Activated CD4-positive, alpha-beta T cell treated with anti-CD3 and anti-CD28 coated beads, Interleukin-2, amount 10 ng/mL, durations not matched to agents 7 days and 5 days (primary cell): ENCODE results near the gene TRUB2. TPM values are rescaled to one million over a fixed set of nuclear protein-coding genes. Genes with fewer than 3 reads are reported as not detected.

ENCODE experiments used
- CTCF ChIA-PET: fragments of 350-600 bp; sonication (Branson Sonifier 250); formaldehyde crosslinking; loops from one replicate; lab custom pipeline; 2021; ENCODE audit warnings: antibody characterized with exemption; lab: Charles Lee
- POLR2A ChIA-PET: fragments of 350-600 bp; sonication (Branson Sonifier 250); formaldehyde crosslinking; loops from one replicate; lab custom pipeline; 2021; ENCODE audit warnings: antibody characterized with exemption; lab: Charles Lee
- DNase-seq: peaks from one replicate; pipeline ENCODE4 v3.0.0-alpha.2; 2020
- H3K27ac Mint-ChIP-seq: one replicate; pipeline ENCODE4 v1.8.0; 2021; ENCODE audit warnings: mild to moderate bottlenecking, moderate library complexity, mixed read lengths
- H3K27me3 Mint-ChIP-seq: one replicate; pipeline ENCODE4 v1.8.0; 2021; ENCODE audit warnings: mixed read lengths
- H3K36me3 Mint-ChIP-seq: one replicate; pipeline ENCODE4 v1.8.0; 2021; ENCODE audit warnings: low read depth, mixed read lengths
- H3K4me1 Mint-ChIP-seq: one replicate; pipeline ENCODE4 v1.8.0; 2021; ENCODE audit warnings: mixed read lengths
- H3K4me3 Mint-ChIP-seq: one replicate; pipeline ENCODE4 v1.8.0; 2021; ENCODE audit warnings: mild to moderate bottlenecking, moderate library complexity, mixed read lengths
- H3K9me3 Mint-ChIP-seq: one replicate; pipeline ENCODE4 v1.8.0; 2021; ENCODE audit warnings: mixed read lengths
- total RNA-seq, 2 experiments: library from RNA; stranded (reverse); gene quantifications; one replicate each; pipeline ENCODE4 v1.2.3, GENCODE V29; 2021

Gene TRUB2
- total RNA-seq, 2 experiments from 2014 or later = 22.2 to 26.7 TPM

DNA sequence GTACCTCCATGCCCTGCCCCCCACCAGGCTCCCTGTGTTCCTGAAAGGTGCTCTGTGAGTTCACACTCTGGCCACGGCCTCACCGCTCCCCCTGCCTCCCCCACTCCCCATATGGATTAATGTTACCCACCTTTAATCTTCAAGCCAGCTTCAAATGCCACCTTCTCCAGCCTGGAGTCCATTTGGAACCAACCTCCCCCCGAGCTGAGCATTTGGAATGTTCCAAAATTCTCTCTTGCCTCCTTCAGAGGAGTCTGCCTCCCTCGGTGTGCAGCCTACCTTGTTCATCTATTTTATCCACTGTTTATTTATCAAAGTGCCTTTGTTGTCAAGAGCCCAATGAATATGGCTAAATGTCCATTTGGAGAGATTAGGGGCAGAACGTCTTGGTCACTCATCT lies 50.7 kb downstream of the TRUB2 start:
- Mint-ChIP-seq H3K27ac (peak overlapping the region; percentile 81), H3K36me3 (peaks cover 17% of the 10 kb centered on the region), H3K27me3 (no peaks in the 10 kb centered on the region), H3K9me3 (no peaks in the 10 kb centered on the region), H3K4me1 (peaks cover 35% of the 10 kb centered on the region), H3K4me3 (no peak overlapping the region)
- DNase-seq = no peak
- ChIA-PET POLR2A (no interaction called here), CTCF (interaction anchor here (0.9 kb wide), 1 partner anchor 53 kb away, joined by 3 read pairs; no protein-coding TSS in a partner anchor)

DNA sequence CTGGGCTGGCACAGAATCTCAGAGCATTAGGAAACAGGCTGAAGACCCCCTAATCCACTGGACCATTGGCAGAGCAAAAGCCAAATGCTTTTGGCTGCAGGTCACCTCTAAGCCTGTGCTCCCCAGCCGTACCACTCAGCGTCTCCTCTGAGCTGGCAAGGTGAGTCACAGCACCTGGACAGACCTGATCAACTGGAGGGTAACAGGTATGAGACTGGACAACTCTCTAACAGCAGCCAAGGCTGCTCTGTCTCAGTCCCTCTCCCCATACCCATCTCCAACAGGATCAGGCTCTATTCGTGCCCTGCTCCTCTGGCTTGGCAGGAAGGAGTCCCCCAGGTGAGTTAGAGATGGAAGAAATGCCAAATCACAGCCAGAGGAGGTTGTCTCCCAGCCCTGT lies 51.1 kb downstream of the TRUB2 start:
- Mint-ChIP-seq H3K36me3 (peaks cover 17% of the 10 kb centered on the region), H3K27me3 (no peaks in the 10 kb centered on the region), H3K27ac (no peak overlapping the region), H3K4me3 (no peak overlapping the region), H3K9me3 (no peaks in the 10 kb centered on the region), H3K4me1 (peaks cover 31% of the 10 kb centered on the region)
- POLR2A ChIA-PET = no interaction called here
- CTCF ChIA-PET = interaction anchor here (0.9 kb wide), 2 partner anchors 53 to 92 kb away, joined by 3 read pairs; no protein-coding TSS in a partner anchor
- DNase-seq = no peak

DNA sequence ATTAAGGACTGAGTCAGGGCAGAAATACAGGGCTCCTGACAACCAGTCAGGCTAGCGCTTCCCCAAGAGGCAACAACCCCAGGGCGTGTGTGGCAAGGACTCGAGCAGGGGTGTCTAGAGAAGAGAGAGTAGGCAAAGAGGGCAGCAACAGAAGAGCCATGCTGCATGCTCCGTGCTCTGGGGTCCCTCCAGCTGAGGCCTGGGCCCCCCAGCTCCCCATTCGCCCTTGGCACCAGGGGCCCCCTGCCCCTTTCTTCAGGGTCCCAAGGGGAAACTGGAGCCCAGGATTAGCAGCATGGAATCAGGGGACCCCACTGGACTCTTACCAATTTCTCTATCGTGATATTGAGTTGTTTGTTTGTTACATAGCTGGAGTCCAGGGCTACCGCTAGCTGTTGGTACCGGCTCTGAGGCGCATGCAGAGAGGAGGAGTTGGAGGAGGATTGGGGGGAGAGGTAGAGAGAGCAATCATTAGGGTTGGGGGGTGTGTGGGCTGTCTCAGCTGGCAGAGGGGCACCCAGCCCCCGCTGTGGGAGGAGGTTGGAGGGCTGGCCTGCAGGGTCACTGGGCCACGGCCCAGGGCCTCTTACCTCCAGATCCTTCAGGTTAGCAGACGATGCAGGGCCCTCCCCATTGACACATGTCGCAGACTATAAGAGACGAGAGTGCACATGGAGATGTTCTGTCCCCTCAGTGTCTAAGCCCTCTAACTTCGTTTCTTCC lies 55.2 kb downstream of the TRUB2 start:
- DNase-seq = no peak
- H3K9me3 Mint-ChIP-seq = no peaks in the 10 kb centered on the region
- H3K36me3 Mint-ChIP-seq = peaks cover 15% of the 10 kb centered on the region
- H3K27ac Mint-ChIP-seq = no peak overlapping the region
- ChIA-PET POLR2A (no interaction called here), CTCF (interaction anchor here (0.5 kb wide), 1 partner anchor 72 kb away, joined by 4 read pairs; no protein-coding TSS in a partner anchor)
- H3K4me3 Mint-ChIP-seq = no peak overlapping the region
- H3K4me1 Mint-ChIP-seq = no peaks in the 10 kb centered on the region
- no peaks in the 10 kb centered on the region for H3K27me3 Mint-ChIP-seq

DNA sequence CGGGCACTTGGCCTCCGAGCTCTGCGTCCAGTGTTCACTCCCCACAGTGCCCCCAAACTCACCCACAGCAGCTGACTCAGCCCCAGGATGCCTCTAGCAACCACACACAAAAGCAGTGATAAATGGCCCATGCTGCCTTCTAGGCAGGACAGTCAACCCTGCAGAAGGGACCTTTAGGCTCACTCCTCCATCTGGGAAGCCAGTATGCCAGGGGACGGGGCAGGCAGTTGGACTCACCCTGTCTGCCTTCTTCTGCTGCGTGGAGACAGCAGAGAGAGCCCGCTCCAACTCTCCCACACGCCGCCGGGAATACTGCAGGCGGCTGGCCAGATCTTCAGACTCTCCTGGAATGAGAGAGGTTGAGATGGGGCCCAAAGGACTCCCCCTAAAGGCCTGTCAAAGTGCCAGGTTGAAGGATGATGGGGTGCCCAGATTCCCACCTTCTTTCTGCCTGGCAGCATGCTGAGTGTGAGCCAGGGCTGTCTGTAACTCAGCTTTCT lies 56.8 kb downstream of the TRUB2 start:
- Mint-ChIP-seq H3K4me1 (no peaks in the 10 kb centered on the region), H3K9me3 (no peaks in the 10 kb centered on the region), H3K4me3 (no peak overlapping the region), H3K27me3 (no peaks in the 10 kb centered on the region), H3K36me3 (peaks cover 9% of the 10 kb centered on the region), H3K27ac (no peak overlapping the region)
- POLR2A ChIA-PET = no interaction called here
- CTCF ChIA-PET = interaction anchor here (1.1 to 1.6 kb wide), 2 partner anchors 10 to 15 kb away, joined by 3 to 4 read pairs; no protein-coding TSS in a partner anchor
- no peak for DNase-seq

DNA sequence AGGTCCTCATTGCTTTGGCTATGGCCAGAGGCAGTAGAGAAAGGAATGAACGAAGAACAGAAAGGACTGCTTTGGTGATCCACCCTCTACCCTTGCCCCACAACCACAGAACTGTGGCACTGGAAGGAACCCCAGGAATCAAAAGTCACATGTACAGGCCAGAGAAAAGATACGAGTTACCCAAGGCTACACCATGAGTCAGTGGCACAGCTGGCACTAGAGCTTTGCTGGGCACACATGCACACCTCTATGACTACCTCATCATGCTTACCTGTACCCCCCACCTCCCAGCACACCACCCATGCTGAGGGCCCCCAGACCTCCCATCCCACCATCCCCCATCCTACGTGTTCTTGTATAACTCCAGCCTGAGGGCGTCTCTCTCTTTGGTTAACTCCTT lies 59.6 kb downstream of the TRUB2 start:
- Mint-ChIP-seq H3K9me3 (no peaks in the 10 kb centered on the region), H3K27ac (no peak overlapping the region), H3K4me1 (no peaks in the 10 kb centered on the region), H3K36me3 (peaks cover 16% of the 10 kb centered on the region), H3K4me3 (no peak overlapping the region), H3K27me3 (no peaks in the 10 kb centered on the region)
- DNase-seq = no peak
- CTCF ChIA-PET = interaction anchor here (0.8 to 1.4 kb wide), 2 partner anchors 10 to 12 kb away, joined by 3 read pairs; no protein-coding TSS in a partner anchor
- POLR2A ChIA-PET = no interaction called here

DNA sequence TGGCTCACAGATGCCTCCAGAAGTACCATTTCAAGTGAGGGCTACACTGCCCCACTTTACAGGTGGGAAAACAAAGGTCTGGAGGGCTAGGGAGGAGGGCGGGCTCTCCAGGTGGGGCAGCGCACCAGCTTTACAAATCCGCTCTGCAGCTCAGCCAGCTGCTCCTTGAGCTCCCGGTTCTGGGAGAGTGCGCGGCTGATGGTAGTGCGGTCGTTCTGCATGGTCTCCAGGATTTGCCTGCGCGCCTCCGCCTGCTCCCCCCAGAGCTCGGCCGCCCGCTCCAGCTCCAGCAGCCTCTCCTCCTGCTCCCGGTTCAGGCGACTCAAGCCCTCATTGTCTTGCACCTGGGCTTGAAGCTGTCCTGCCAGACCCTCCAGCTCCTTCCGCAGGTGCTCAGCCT lies 61.9 kb downstream of the TRUB2 start:
- no peak overlapping the region for H3K27ac Mint-ChIP-seq
- no peaks in the 10 kb centered on the region for H3K9me3 Mint-ChIP-seq
- no peaks in the 10 kb centered on the region for H3K27me3 Mint-ChIP-seq
- H3K4me1 Mint-ChIP-seq = no peaks in the 10 kb centered on the region
- POLR2A ChIA-PET = no interaction called here
- peaks cover 14% of the 10 kb centered on the region for H3K36me3 Mint-ChIP-seq
- CTCF ChIA-PET = no interaction called here
- DNase-seq = no peak
- no peak overlapping the region for H3K4me3 Mint-ChIP-seq

DNA sequence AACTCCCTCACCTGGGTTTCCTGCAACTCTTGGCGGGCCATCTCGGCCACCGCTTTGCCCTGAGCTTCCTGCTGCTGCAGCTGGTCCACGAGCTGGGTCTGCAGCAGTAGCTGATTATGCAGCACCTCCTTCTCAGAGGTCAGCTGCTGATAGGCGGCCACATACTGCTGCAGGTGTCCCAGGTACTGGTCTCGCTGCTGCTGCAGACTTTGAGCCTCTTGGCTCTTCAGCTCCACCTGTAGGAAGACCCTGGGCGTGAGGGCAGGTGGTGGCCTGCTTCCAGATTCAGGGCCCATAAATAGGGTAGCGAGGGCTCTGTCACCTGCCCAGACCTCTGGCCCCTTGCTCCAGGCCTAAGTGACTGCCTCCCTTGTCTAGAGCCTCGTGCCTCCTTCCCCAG lies 63.1 kb downstream of the TRUB2 start:
- no peak for DNase-seq
- ChIA-PET CTCF (interaction anchor here (0.6 kb wide), 1 partner anchor 36 kb away, joined by 4 read pairs; no protein-coding TSS in a partner anchor), POLR2A (no interaction called here)
- H3K27ac Mint-ChIP-seq = no peak overlapping the region
- H3K36me3 Mint-ChIP-seq = peaks cover 14% of the 10 kb centered on the region
- no peaks in the 10 kb centered on the region for H3K9me3 Mint-ChIP-seq
- H3K4me1 Mint-ChIP-seq = no peaks in the 10 kb centered on the region
- H3K4me3 Mint-ChIP-seq = no peak overlapping the region
- no peaks in the 10 kb centered on the region for H3K27me3 Mint-ChIP-seq

DNA sequence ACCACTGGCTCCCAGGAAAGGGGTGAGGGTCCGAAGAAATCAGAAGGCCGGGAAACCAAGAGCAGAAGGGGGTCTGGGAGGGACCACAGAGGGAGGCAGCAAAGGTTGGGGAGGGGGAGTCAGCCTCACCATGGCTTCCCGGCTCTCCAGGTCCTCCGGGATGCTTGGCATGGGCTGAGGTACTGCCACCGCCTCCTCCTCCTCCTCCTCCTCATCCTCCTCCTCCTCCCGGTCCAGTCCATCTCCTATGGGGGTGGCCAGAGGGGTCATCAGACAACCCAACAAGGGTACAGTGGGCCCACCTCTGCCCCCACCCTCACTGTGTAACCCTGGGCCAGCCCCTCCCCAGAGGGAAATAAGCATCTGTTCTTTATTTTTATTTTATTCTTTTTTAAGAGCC lies 63.9 kb downstream of the TRUB2 start:
- no peak for DNase-seq
- Mint-ChIP-seq H3K4me1 (no peaks in the 10 kb centered on the region), H3K9me3 (no peaks in the 10 kb centered on the region), H3K4me3 (no peak overlapping the region), H3K27me3 (no peaks in the 10 kb centered on the region), H3K27ac (no peak overlapping the region), H3K36me3 (peaks cover 14% of the 10 kb centered on the region)
- POLR2A ChIA-PET = no interaction called here
- CTCF ChIA-PET = interaction anchor here (0.6 kb wide), 1 partner anchor 37 kb away, joined by 4 read pairs; no protein-coding TSS in a partner anchor

DNA sequence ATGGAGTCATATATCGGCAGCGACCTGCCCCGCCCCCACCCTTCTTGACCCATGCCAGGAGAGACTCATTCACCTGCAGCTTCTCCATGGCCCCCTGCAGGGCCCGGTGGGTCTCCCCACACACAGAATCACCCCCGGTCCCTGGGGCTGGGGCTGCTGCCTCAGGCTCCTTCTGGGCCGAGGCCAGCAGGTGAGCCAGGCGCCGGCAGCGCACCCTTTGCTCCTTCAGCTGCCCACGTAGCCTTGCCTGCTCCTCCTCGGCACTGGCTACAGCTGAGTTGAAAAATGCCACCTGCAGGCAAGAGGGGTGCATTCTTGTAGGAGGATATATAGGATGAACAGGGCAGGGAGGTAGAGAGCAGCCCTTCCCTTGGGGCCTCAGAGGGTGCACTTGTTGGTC lies 64.3 kb downstream of the TRUB2 start:
- no peak for DNase-seq
- ChIA-PET POLR2A (no interaction called here), CTCF (no interaction called here)
- H3K27me3 Mint-ChIP-seq = no peaks in the 10 kb centered on the region
- H3K4me3 Mint-ChIP-seq = no peak overlapping the region
- peaks cover 10% of the 10 kb centered on the region for H3K36me3 Mint-ChIP-seq
- no peaks in the 10 kb centered on the region for H3K9me3 Mint-ChIP-seq
- H3K4me1 Mint-ChIP-seq = no peaks in the 10 kb centered on the region
- H3K27ac Mint-ChIP-seq = no peak overlapping the region

DNA sequence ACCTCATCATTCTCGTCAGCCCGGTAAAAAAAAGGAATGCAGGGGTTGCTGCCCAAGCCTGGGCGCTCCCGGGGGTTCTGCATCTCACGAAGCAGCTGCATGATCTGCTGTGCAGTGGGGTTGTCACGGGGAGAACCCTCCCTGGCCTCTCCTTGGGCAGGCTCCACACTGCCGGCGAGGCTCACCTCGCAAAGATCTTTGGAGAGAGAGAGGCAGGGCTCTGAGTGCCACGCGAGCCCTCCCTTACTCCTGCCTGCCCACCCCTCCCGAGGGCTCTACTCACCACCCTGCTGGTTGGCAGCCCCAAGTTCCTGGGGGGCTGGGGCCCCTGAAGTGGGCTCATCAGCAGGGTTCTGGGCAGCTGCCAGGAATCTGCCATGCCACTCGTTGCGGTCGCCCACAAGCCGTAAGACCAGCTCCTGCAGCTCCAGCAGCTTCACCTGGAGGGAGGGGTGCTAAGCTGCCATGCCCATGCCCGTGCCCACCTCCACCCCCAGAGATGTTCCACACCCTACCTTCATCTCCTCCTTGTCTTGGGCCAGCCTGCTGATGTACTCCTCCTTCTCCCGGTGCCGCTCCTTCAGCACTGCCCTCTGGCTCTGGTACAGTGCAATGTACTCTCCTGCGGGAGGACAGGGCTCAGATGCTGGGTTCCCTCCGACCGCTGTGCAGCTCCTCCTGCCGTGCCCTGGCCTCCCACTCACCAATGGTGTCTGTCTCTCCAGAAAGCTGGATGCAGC lies 65.0 kb downstream of the TRUB2 start:
- Mint-ChIP-seq H3K27me3 (peaks cover under 1% of the 10 kb centered on the region), H3K4me1 (no peaks in the 10 kb centered on the region), H3K27ac (no peak overlapping the region), H3K36me3 (peaks cover 9% of the 10 kb centered on the region), H3K4me3 (no peak overlapping the region), H3K9me3 (no peaks in the 10 kb centered on the region)
- CTCF ChIA-PET = no interaction called here
- no peak for DNase-seq
- POLR2A ChIA-PET = no interaction called here

Other genes starting within 250 kb of the TRUB2 start
- 10 to 100 TPM; 57.2 to 59.9 TPM for gene PTGES2, start 194.7 kb downstream of the TRUB2 start, total RNA-seq
- not detected for gene LCN2, start 173.0 kb downstream of the TRUB2 start, total RNA-seq
- gene BBLN, start 162.2 kb downstream of the TRUB2 start, total RNA-seq = 10 to 100 TPM; 92.5 to 94.2 TPM
- gene CIZ1, start 130.9 kb downstream of the TRUB2 start, total RNA-seq = 100 to 1,000 TPM; 128 to 129 TPM
- gene DNM1, start 119.1 kb downstream of the TRUB2 start, total RNA-seq = 1 to 10 TPM in 1 of 2 experiments, under 1 TPM in 1; 0.60 to 1.0 TPM
- gene GOLGA2, start 46.4 kb downstream of the TRUB2 start, total RNA-seq = 10 to 100 TPM; 42.6 to 42.8 TPM
- 1 to 10 TPM; 8.8 to 9.5 TPM for gene SWI5, start 46.2 kb downstream of the TRUB2 start, total RNA-seq
- gene COQ4, start 392 bp upstream of the TRUB2 start, total RNA-seq = 10 to 100 TPM; 33.9 to 35.6 TPM
- 10 to 100 TPM; 15.8 to 16.8 TPM for gene SLC27A4, start 18.1 kb upstream of the TRUB2 start, total RNA-seq
- gene URM1, start 48.9 kb upstream of the TRUB2 start, total RNA-seq = 10 to 100 TPM; 65.1 to 78.1 TPM
- gene CERCAM, start 98.4 kb upstream of the TRUB2 start, total RNA-seq = under 1 TPM; 0.17 to 0.37 TPM
- 10 to 100 TPM; 64.9 to 68.4 TPM for gene ODF2, start 133.6 kb upstream of the TRUB2 start, total RNA-seq
- 10 to 100 TPM; 47.3 to 49.6 TPM for gene GLE1, start 182.3 kb upstream of the TRUB2 start, total RNA-seq
- 100 to 1,000 TPM; 338 to 383 TPM for gene SPTAN1, start 230.1 kb upstream of the TRUB2 start, total RNA-seq